HEK293 (cell line): ENCODE results near the gene ATP1B2.
A peak's percentile ranks its signal among the peaks of the same experiment; 100 is the strongest.

ENCODE experiments used
- CTCF ChIA-PET: fragments of 350-600 bp; formaldehyde crosslinking; extraction: SDS; loops from one replicate; lab custom pipeline; 2021; ENCODE audit warnings: antibody characterized with exemption; lab: Yijun Ruan, JAX
- POLR2A ChIA-PET: fragments of 300-600 bp; formaldehyde crosslinking; extraction: SDS; loops from one replicate; lab custom pipeline; 2020; ENCODE audit warnings: antibody characterized with exemption, inconsistent platforms; lab: Yijun Ruan, JAX
- H3K27ac ChIP-seq: fragments of 200-500 bp; sonication (Bioruptor generic); 2 replicates; pipeline ENCODE4 v1.5.1; 2014; ENCODE audit warnings: low read depth, low read length, control low read depth, inconsistent platforms; ENCODE audit errors: extremely low read depth
- H3K36me3 ChIP-seq, 2 experiments: fragments of 200-500 bp in 1 of 2; sonication (Bioruptor generic) in 1 of 2; 1 replicate in 1 of 2; 2 replicates in 1 of 2; pipeline ENCODE4 v1.5.1; 2014 to 2017; ENCODE audit warnings: inconsistent platforms in 2 of 2, low read length in 2 of 2; ENCODE audit not compliant: control insufficient read depth in 2 of 2, insufficient read depth in 1 of 2
- H3K4me1 ChIP-seq: fragments of 200-500 bp; sonication (Bioruptor generic); 2 replicates; pipeline ENCODE4 v1.5.1; 2014; ENCODE audit warnings: mild to moderate bottlenecking, low read length, inconsistent platforms; ENCODE audit not compliant: control insufficient read depth, insufficient read depth
- H3K4me3 ChIP-seq: 2 replicates; pipeline ENCODE4 v1.5.1; 2011; ENCODE audit warnings: low read depth, mild to moderate bottlenecking, control low read depth, low read length, moderate library complexity
- H3K9me3 ChIP-seq: fragments of 200-500 bp; sonication (Bioruptor generic); 2 replicates; pipeline ENCODE4 v1.5.1; 2014; ENCODE audit warnings: low read depth, low read length, inconsistent platforms; ENCODE audit not compliant: control insufficient read depth, insufficient read depth
- BCL11B ChIP-seq: fragments of 450-650 bp; formaldehyde crosslinking; IDR thresholded peaks from 2 replicates; pipeline ENCODE4 v1.5.1; 2016; ENCODE audit warnings: low read depth, missing biosample characterization, missing genetic modification characterization
- EGR2 ChIP-seq: fragments of 450-650 bp; formaldehyde crosslinking; IDR thresholded peaks from 2 replicates; pipeline ENCODE4 v1.5.1; 2016; ENCODE audit warnings: low read depth, missing biosample characterization, missing genetic modification characterization
- GLIS1 ChIP-seq: fragments of 450-650 bp; formaldehyde crosslinking; IDR thresholded peaks from 2 replicates; pipeline ENCODE4 v1.5.1; 2016; ENCODE audit warnings: missing biosample characterization, missing genetic modification characterization
- GLIS2 ChIP-seq: fragments of 450-650 bp; formaldehyde crosslinking; IDR thresholded peaks from 2 replicates; pipeline ENCODE4 v1.5.1; 2016; ENCODE audit warnings: missing biosample characterization, missing genetic modification characterization
- KLF1 ChIP-seq: fragments of 450-650 bp; formaldehyde crosslinking; IDR thresholded peaks from 2 replicates; pipeline ENCODE4 v1.5.1; 2016; ENCODE audit warnings: missing biosample characterization, missing genetic modification characterization
- KLF9 ChIP-seq: fragments of 450-650 bp; formaldehyde crosslinking; IDR thresholded peaks from 2 replicates; pipeline ENCODE4 v1.5.1; 2016; ENCODE audit warnings: missing biosample characterization, missing genetic modification characterization, low read depth
- MEIS1 ChIP-seq: sonication (generic); formaldehyde crosslinking; IDR thresholded peaks from 2 replicates; pipeline ENCODE4 v1.8.1; 2022; ENCODE audit warnings: missing genetic modification reagents, mild to moderate bottlenecking, borderline replicate concordance
- MYNN ChIP-seq: fragments of 450-650 bp; formaldehyde crosslinking; IDR thresholded peaks from 2 replicates; pipeline ENCODE4 v1.5.1; 2016; ENCODE audit warnings: missing biosample characterization, missing genetic modification characterization, borderline replicate concordance
- MZF1 ChIP-seq: fragments of 450-650 bp; formaldehyde crosslinking; IDR thresholded peaks from 2 replicates; pipeline ENCODE4 v1.5.1; 2017; ENCODE audit warnings: missing biosample characterization, missing genetic modification characterization, borderline replicate concordance
- PATZ1 ChIP-seq: fragments of 450-650 bp; formaldehyde crosslinking; IDR thresholded peaks from 2 replicates; pipeline ENCODE4 v1.5.1; 2016; ENCODE audit warnings: missing biosample characterization, missing genetic modification characterization
- PRDM6 ChIP-seq: fragments of 450-650 bp; formaldehyde crosslinking; IDR thresholded peaks from 2 replicates; pipeline ENCODE4 v1.5.1; 2017; ENCODE audit warnings: missing biosample characterization, missing genetic modification characterization
- SCRT2 ChIP-seq: fragments of 450-650 bp; formaldehyde crosslinking; IDR thresholded peaks from 2 replicates; pipeline ENCODE4 v1.5.1; 2016; ENCODE audit warnings: missing biosample characterization, missing genetic modification characterization
- SP2 ChIP-seq: fragments of 450-650 bp; formaldehyde crosslinking; IDR thresholded peaks from 2 replicates; pipeline ENCODE4 v1.5.1; 2016; ENCODE audit warnings: missing biosample characterization, missing genetic modification characterization
- SP3 ChIP-seq: fragments of 450-650 bp; formaldehyde crosslinking; IDR thresholded peaks from 2 replicates; pipeline ENCODE4 v1.5.1; 2016; ENCODE audit warnings: missing biosample characterization, missing genetic modification characterization
- ZBTB7A ChIP-seq: fragments of 450-650 bp; formaldehyde crosslinking; IDR thresholded peaks from 2 replicates; pipeline ENCODE4 v1.5.1; 2016; ENCODE audit warnings: low read depth, missing biosample characterization, missing genetic modification characterization
- ZFHX2 ChIP-seq: fragments of 450-650 bp; formaldehyde crosslinking; conservative IDR thresholded peaks from 2 replicates; pipeline ENCODE4 v1.5.1; 2016; ENCODE audit warnings: missing biosample characterization, missing genetic modification characterization
- ZIC2 ChIP-seq: fragments of 450-650 bp; formaldehyde crosslinking; IDR thresholded peaks from 2 replicates; pipeline ENCODE4 v1.5.1; 2016; ENCODE audit warnings: missing biosample characterization, missing genetic modification characterization
- ZNF18 ChIP-seq: fragments of 450-650 bp; formaldehyde crosslinking; IDR thresholded peaks from 2 replicates; pipeline ENCODE4 v1.5.1; 2016; ENCODE audit warnings: missing biosample characterization, missing genetic modification characterization
- ZNF239 ChIP-seq: fragments of 450-650 bp; formaldehyde crosslinking; IDR thresholded peaks from 2 replicates; pipeline ENCODE4 v1.5.1; 2016; ENCODE audit warnings: missing biosample characterization, missing genetic modification characterization
- ZNF341 ChIP-seq: fragments of 450-650 bp; formaldehyde crosslinking; IDR thresholded peaks from 2 replicates; pipeline ENCODE4; 2016; ENCODE audit warnings: low read depth, missing biosample characterization, missing genetic modification characterization
- ZNF350 ChIP-seq: fragments of 450-650 bp; formaldehyde crosslinking; IDR thresholded peaks from 2 replicates; pipeline ENCODE4 v1.5.0; 2017; ENCODE audit warnings: missing biosample characterization, mild to moderate bottlenecking, missing genetic modification characterization
- ZNF398 ChIP-seq: fragments of 450-650 bp; formaldehyde crosslinking; IDR thresholded peaks from 2 replicates; pipeline ENCODE4 v1.5.1; 2017; ENCODE audit warnings: missing biosample characterization, missing genetic modification characterization
- ZNF473 ChIP-seq: fragments of 450-650 bp; formaldehyde crosslinking; IDR thresholded peaks from 2 replicates; pipeline ENCODE4 v1.5.1; 2017; ENCODE audit warnings: missing biosample characterization, missing genetic modification characterization
- ZNF514 ChIP-seq: fragments of 450-650 bp; formaldehyde crosslinking; IDR thresholded peaks from 2 replicates; pipeline ENCODE4 v1.5.1; 2016; ENCODE audit warnings: missing biosample characterization, missing genetic modification characterization
- ZNF548 ChIP-seq: fragments of 450-650 bp; formaldehyde crosslinking; IDR thresholded peaks from 2 replicates; pipeline ENCODE4 v1.5.1; 2016; ENCODE audit warnings: missing biosample characterization, missing genetic modification characterization
- ZNF600 ChIP-seq: fragments of 450-650 bp; formaldehyde crosslinking; IDR thresholded peaks from 2 replicates; pipeline ENCODE4 v1.5.1; 2016; ENCODE audit warnings: missing biosample characterization, missing genetic modification characterization
- ZNF768 ChIP-seq: fragments of 450-650 bp; formaldehyde crosslinking; IDR thresholded peaks from 2 replicates; pipeline ENCODE4 v1.5.1; 2018; ENCODE audit warnings: missing biosample characterization, mild to moderate bottlenecking, missing genetic modification characterization
- ZXDB ChIP-seq: fragments of 450-650 bp; formaldehyde crosslinking; IDR thresholded peaks from 2 replicates; pipeline ENCODE4 v1.5.1; 2016; ENCODE audit warnings: missing biosample characterization, missing genetic modification characterization

Gene ATP1B2

GRCh38 chr17:7703584-7704479 is 53.1 kb downstream of the ATP1B2 start:
- no peak overlapping the region for H3K27ac ChIP-seq
- POLR2A ChIA-PET, result interaction anchor here (0.6 to 7.9 kb wide), 12 partner anchors 13 to 466 kb away, joined by 3 to 111 read pairs (median 4); partner anchors contain the start of genes CNTROB, DNAH2, MPDU1 and TP53
- H3K9me3 ChIP-seq, result no peaks in the 10 kb centered on the region

More at GRCh38 chr17:7703584-7704479, 53.1 kb downstream of the ATP1B2 start:
- peaks cover 5 to 33% of the 10 kb centered on the region in 2 experiments; a peak in 2 of 3 replicates for H3K36me3 ChIP-seq
- TF ChIP-seq ZNF398 (tag by site-specific recombination) (peak; percentile 28; the same call in 1 of the 2 replicates), ZNF18 (tag by site-specific recombination) (peak; percentile 97), SP2 (tag by site-specific recombination) (peak; percentile 74), BCL11B (tag by site-specific recombination) (no peak), PATZ1 (tag by site-specific recombination) (peak; percentile 75), ZNF600 (tag by site-specific recombination) (0 out of 2 replicates have a peak, but pooled peaks have one; percentile 5), ZNF548 (tag by site-specific recombination) (no peak), MZF1 (tag by site-specific recombination) (no peak), ZNF514 (tag by site-specific recombination) (no peak), KLF9 (tag by site-specific recombination) (0 out of 2 replicates have a peak, but pooled peaks have one; percentile 32), ZBTB7A (tag by site-specific recombination) (no peak), ZNF473 (tag by site-specific recombination) (no peak), ZIC2 (tag by site-specific recombination) (peak; percentile 17; the same call in 1 of the 2 replicates), ZNF350 (tag by site-specific recombination) (no peak), SP3 (peak; percentile 38; the same call in 1 of the 2 replicates), KLF1 (0 out of 2 replicates have a peak, but pooled peaks have one; percentile 18), ZFHX2 (tag by site-specific recombination) (peak; percentile 87), PRDM6 (no peak), ZNF768 (tag by site-specific recombination) (no peak), ZNF239 (tag by site-specific recombination) (no peak), GLIS1 (tag by site-specific recombination) (0 out of 2 replicates have a peak, but pooled peaks have one; percentile 36), ZNF341 (peak; percentile 25; the same call in 1 of the 2 replicates), MEIS1 (CRISPR knock-in tag) (no peak), MYNN (tag by site-specific recombination) (no peak), GLIS2 (peak; percentile 58; the same call in 1 of the 2 replicates), EGR2 (tag by site-specific recombination) (peak; percentile 84), SCRT2 (peak; percentile 78; the same call in 1 of the 2 replicates), ZXDB (tag by site-specific recombination) (no peak)
- H3K4me3 ChIP-seq, result no peak overlapping the region
- CTCF ChIA-PET, result interaction anchor here (0.7 to 7.3 kb wide), 6 partner anchors 13 to 122 kb away, joined by 3 to 49 read pairs (median 4); partner anchors contain the start of genes DNAH2, TP53 and WRAP53
- peaks cover 14% of the 10 kb centered on the region; the same call in 1 of the 2 replicates for H3K4me1 ChIP-seq
